GM12873 (cell line): ENCODE measurements around the gene ATP5PD.

ENCODE experiments used
- CTCF ChIP-seq: IDR thresholded peaks from 2 replicates; pipeline ENCODE4 v1.5.1; 2012; ENCODE audit warnings: low read depth, mild to moderate bottlenecking, moderate library complexity, low read length, control low read depth; ENCODE audit not compliant: insufficient read depth; ENCODE audit errors: missing control alignments

Gene ATP5PD

DNA sequence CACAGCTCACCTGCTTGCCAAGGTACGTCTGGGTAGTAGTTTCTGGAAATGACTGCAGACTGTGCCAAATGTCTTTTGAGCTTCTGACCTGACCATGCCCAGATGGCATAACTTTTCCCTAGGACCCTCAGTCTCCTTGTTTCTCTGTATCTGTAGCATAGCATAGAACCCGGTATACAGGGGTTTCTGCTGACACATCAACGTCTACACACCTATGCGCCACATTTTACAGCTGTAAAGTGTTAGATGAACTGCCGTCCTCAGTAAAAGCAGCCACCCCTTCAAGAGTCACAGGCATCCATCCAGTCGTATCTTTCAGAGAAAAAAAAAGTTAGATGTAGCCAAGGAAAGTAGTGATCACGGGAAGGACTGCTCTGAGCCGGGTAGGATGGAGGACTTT, 17.7 kb upstream of the ATP5PD start:
- TF ChIP-seq CTCF, result no peak

DNA sequence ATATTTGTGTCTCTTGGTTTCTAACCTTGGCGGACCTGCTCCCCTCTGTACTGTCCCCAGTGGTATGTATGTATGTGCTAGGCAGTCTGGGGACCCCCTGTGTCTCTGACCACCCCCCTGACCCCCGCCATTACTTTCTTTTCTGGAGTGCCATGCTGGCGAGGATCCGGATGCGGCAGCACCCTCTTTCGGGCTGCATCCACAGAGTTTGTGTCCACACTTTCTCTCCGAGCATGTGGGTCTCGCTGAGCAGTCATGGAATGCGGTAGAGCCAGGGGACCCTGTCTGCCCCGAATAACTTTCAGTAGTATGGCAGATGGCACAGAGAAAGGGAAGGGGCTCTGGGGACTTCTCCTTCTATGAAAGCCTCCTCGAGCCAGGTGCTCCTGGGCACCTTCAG, 17.3 kb upstream of the ATP5PD start:
- no peak for TF ChIP-seq CTCF

DNA sequence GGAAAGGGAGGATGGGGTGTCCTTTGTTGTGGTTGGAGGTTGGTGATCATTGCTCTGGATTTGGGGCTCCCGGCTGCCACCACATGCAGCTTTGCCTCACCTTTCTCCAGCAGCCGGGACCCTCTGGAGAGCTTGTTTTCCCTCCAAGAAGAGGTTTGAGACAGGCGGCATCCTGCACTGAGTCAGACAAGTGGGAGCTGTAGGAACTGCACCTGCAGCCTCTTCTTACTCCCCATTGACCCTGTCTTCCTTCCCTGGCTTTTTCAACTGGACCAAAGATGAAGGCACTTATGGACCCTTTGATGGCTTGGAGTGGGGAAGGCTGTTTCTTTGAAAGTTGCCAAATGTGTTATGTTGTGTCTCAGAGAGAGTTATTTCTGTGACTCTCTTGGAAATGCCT, 16.9 kb upstream of the ATP5PD start:
- TF ChIP-seq CTCF, result peak; percentile 6

DNA sequence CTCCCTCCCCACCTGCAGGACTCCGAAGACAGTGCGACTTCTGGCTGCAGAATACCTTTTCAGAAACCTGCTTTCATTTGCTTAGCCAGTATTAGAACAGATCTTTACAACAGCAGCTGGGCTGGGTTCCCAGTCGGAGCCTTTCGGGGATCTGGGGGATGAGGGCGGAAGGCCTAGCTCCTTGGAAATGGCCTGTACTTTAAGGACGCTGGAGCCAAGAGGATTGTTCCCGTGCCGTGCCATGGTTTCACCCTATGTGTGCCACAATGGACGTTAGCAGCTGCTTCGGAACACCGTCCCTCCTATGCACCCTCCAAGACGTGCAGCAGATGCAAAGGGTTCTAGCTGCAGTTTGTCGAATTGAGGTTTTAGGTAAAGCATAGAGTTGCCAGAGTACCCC, 16.4 kb upstream of the ATP5PD start:
- no peak for TF ChIP-seq CTCF

DNA sequence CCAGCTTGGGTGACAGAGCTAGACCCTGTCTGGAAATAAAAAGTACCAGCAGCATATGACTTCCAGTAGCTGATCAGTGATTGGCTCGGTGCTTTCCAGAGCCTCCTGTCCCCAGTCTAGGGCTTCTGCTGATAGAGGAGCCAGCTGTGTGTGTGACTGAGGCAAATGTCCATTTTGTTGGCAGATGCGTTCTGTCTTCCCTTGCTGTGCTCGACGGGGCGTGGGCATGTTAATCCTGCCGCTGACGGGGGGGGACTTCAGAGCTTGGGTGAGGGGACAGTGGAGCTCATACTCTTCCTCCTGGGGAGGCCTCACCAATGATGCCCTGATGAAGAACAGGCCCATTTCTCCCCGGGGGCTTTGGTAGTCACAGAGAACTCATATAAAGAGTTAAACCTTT, 14.8 kb upstream of the ATP5PD start:
- no peak for TF ChIP-seq CTCF

DNA sequence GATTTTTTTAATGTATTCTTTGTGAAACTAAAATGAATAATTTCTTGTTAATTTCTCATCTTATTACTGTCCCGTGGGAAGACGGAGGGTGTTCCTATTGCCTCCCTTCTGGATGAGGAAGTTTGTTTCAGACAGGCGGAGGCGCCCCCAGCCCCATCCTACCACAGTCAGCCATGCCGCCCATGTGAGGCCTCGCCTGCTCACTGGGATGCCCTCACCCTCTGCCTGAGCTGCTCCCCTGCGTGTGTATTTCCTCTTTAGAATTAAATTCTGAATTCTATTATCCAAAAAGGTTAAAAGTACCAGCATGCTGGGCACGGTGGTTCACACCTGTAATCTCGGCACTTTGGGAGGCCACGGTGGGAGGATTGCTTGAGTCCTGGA, 14.3 kb upstream of the ATP5PD start:
- TF ChIP-seq CTCF, result no peak

- no peak for TF ChIP-seq CTCF
Observed at GRCh38 chr17:75060434-75061054, 13.8 kb upstream of the ATP5PD start.
